ENCODE data around the gene INTS11.

- TF ChIP-seq CTCF (IDR thresholded peaks at IDR 0.05; ENCODE audit: borderline replicate concordance, extremely low read depth, low read length, poor library complexity, severe bottlenecking), result no peak
- TF ChIP-seq EZH2 (IDR thresholded peaks at IDR 0.05; ENCODE audit: borderline replicate concordance, low read depth, low read length, severe bottlenecking), result no peak
Observed at GRCh38 chr1:1310109-1310385, 14.4 kb downstream of the INTS11 start.
